Ovary (tissue), 1 donor: ENCODE measurements around the gene GATM.
"Not testable (repeated sequence)": the region's sequence is repeated elsewhere in the genome, so short reads cannot be mapped to it uniquely, and the experiment has no call there.

ENCODE experiments used
- EP300 ChIP-seq: sonication (generic); formaldehyde crosslinking; IDR thresholded peaks from one replicate; pipeline ENCODE4 v1.6.1; 2017; ENCODE audit warnings: antibody characterized with exemption
- POLR2A ChIP-seq: fragments of 450-650 bp; IDR thresholded peaks from one replicate; pipeline ENCODE4 v1.6.1; 2017; ENCODE audit warnings: antibody characterized with exemption, mild to moderate bottlenecking, moderate library complexity

DNA sequence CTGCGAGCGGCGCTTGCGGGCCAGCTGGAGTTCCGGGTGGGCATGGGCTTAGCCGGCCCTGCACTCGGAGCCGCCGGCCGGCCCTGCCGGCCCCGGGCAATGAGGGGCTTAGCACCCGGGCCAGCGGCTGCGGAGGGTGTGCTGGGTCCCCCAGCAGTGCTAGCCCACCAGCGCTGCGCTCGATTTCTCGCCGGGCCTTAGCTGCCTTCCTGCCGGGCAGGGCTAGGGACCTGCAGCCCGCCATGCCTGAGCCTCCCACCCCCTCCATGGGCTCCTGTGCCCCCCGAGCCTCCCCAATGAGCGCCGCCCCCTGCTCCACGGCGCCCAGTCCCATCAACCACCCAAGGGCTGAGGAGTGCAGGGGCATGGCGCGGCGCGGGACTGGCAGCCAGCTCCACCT lies 64.2 kb downstream of the GATM start:
- not testable (repeated sequence) for TF ChIP-seq EP300, POLR2A
